Measurements from ENCODE around the gene NKX3-2. TPM values are rescaled to one million over a fixed set of nuclear protein-coding genes. Genes with fewer than 3 reads are reported as not detected.
A peak's percentile ranks its signal among the peaks of the same experiment; 100 is the strongest.

NKX3-2 gene
- total and polyA plus RNA-seq, 9 of the 15 experiments (the other 6 are each of a cell fraction or from before 2014, with no cell fraction given), result 0.03 to 0.81 (median 0.27) TPM; not detected in 1

DNA sequence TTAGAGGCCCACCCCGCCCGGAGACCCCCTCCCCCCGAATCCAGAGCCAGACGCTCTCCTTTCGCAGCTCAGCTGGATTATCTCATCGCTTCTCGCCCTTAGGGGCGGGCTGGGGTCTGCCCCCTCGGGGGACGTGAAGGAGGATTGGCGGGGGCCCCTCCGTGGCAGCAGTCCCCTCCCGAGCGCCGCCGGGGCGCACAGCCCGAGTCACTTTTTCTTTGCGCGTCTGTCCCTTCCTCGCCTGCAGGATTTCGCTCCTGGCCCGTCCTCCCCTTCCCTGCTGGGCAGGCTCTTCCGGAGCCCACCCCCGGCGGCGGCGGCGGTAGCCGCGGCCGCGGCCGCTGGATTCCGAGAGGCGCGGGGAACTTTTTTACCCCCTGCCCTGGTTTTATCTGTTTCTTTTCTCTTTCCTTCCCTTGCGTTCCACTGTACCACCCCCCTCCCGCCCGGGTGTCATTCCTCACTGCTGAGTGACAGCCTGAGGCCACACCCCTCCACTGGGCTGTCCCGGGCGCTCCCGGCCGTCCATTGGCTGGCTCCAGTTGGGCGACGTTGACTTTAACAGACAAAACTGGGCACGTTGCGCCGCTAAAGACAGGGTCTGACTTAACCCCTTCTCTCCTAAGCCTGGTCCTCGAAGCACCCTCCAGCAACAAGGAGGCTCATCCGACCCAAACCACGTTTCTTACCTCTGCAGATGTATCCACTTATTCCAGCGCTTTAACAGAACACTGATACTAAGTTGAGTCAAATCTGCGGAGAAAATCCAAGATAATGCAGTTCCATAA lies 492 bp upstream of the NKX3-2 start (continued):
- TF ChIP-seq, protein P1, sequence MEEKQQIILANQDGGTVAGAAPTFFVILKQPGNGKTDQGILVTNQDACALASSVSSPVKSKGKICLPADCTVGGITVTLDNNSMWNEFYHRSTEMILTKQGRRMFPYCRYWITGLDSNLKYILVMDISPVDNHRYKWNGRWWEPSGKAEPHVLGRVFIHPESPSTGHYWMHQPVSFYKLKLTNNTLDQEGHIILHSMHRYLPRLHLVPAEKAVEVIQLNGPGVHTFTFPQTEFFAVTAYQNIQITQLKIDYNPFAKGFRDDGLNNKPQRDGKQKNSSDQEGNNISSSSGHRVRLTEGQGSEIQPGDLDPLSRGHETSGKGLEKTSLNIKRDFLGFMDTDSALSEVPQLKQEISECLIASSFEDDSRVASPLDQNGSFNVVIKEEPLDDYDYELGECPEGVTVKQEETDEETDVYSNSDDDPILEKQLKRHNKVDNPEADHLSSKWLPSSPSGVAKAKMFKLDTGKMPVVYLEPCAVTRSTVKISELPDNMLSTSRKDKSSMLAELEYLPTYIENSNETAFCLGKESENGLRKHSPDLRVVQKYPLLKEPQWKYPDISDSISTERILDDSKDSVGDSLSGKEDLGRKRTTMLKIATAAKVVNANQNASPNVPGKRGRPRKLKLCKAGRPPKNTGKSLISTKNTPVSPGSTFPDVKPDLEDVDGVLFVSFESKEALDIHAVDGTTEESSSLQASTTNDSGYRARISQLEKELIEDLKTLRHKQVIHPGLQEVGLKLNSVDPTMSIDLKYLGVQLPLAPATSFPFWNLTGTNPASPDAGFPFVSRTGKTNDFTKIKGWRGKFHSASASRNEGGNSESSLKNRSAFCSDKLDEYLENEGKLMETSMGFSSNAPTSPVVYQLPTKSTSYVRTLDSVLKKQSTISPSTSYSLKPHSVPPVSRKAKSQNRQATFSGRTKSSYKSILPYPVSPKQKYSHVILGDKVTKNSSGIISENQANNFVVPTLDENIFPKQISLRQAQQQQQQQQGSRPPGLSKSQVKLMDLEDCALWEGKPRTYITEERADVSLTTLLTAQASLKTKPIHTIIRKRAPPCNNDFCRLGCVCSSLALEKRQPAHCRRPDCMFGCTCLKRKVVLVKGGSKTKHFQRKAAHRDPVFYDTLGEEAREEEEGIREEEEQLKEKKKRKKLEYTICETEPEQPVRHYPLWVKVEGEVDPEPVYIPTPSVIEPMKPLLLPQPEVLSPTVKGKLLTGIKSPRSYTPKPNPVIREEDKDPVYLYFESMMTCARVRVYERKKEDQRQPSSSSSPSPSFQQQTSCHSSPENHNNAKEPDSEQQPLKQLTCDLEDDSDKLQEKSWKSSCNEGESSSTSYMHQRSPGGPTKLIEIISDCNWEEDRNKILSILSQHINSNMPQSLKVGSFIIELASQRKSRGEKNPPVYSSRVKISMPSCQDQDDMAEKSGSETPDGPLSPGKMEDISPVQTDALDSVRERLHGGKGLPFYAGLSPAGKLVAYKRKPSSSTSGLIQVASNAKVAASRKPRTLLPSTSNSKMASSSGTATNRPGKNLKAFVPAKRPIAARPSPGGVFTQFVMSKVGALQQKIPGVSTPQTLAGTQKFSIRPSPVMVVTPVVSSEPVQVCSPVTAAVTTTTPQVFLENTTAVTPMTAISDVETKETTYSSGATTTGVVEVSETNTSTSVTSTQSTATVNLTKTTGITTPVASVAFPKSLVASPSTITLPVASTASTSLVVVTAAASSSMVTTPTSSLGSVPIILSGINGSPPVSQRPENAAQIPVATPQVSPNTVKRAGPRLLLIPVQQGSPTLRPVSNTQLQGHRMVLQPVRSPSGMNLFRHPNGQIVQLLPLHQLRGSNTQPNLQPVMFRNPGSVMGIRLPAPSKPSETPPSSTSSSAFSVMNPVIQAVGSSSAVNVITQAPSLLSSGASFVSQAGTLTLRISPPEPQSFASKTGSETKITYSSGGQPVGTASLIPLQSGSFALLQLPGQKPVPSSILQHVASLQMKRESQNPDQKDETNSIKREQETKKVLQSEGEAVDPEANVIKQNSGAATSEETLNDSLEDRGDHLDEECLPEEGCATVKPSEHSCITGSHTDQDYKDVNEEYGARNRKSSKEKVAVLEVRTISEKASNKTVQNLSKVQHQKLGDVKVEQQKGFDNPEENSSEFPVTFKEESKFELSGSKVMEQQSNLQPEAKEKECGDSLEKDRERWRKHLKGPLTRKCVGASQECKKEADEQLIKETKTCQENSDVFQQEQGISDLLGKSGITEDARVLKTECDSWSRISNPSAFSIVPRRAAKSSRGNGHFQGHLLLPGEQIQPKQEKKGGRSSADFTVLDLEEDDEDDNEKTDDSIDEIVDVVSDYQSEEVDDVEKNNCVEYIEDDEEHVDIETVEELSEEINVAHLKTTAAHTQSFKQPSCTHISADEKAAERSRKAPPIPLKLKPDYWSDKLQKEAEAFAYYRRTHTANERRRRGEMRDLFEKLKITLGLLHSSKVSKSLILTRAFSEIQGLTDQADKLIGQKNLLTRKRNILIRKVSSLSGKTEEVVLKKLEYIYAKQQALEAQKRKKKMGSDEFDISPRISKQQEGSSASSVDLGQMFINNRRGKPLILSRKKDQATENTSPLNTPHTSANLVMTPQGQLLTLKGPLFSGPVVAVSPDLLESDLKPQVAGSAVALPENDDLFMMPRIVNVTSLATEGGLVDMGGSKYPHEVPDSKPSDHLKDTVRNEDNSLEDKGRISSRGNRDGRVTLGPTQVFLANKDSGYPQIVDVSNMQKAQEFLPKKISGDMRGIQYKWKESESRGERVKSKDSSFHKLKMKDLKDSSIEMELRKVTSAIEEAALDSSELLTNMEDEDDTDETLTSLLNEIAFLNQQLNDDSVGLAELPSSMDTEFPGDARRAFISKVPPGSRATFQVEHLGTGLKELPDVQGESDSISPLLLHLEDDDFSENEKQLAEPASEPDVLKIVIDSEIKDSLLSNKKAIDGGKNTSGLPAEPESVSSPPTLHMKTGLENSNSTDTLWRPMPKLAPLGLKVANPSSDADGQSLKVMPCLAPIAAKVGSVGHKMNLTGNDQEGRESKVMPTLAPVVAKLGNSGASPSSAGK (IDR thresholded peaks at IDR 0.05), result peak; percentile 98
- no peak for TF ChIP-seq TCF7L2 (IDR thresholded peaks at IDR 0.05; ENCODE audit: low read depth, low read length)
- TF ChIP-seq GTF2E2 (tag; IDR thresholded peaks at IDR 0.05), result peak; percentile 62; the same call in 1 of the 2 replicates
- no peak for TF ChIP-seq SETDB1 (IDR thresholded peaks at IDR 0.05; ENCODE audit: low read length)
- no peak for TF ChIP-seq NCOA1 (IDR thresholded peaks at IDR 0.05; ENCODE audit: low read depth)
- TF ChIP-seq ZNF133 (CRISPR knock-in tag; IDR thresholded peaks at IDR 0.05), result no peak
- no peak for TF ChIP-seq MAFG (tag; conservative IDR thresholded peaks at IDR 0.05)
- no peak for TF ChIP-seq BMI1 (IDR thresholded peaks at IDR 0.05; ENCODE audit: low read length)
- TF ChIP-seq ATF7 (IDR thresholded peaks at IDR 0.05), result peak; percentile 48
- no peak for TF ChIP-seq ZNF408 (CRISPR knock-in tag; IDR thresholded peaks at IDR 0.05; ENCODE audit: low read depth)
- 0 out of 2 replicates have a peak, but pooled peaks have one; percentile 47 for TF ChIP-seq CREM (IDR thresholded peaks at IDR 0.05; ENCODE audit: low read depth)
- peak; percentile 91 for TF ChIP-seq MEIS2 (IDR thresholded peaks at IDR 0.05; ENCODE audit: partially characterized antibody)
- TF ChIP-seq HNRNPLL (IDR thresholded peaks at IDR 0.05; ENCODE audit: low read depth, low read length, poor library complexity, severe bottlenecking), result peak; percentile 49
- no peak for TF ChIP-seq RUNX1 (IDR thresholded peaks at IDR 0.05; ENCODE audit: low read depth)
- TF ChIP-seq TOE1 (IDR thresholded peaks at IDR 0.05; ENCODE audit: borderline replicate concordance), result peak; percentile 53; the same call in 1 of the 2 replicates
- TF ChIP-seq TOE1 (CRISPR knock-in tag; IDR thresholded peaks at IDR 0.05; ENCODE audit: borderline replicate concordance, low read depth), result no peak
